ENCODE data around the gene DOC2B.

DNA sequence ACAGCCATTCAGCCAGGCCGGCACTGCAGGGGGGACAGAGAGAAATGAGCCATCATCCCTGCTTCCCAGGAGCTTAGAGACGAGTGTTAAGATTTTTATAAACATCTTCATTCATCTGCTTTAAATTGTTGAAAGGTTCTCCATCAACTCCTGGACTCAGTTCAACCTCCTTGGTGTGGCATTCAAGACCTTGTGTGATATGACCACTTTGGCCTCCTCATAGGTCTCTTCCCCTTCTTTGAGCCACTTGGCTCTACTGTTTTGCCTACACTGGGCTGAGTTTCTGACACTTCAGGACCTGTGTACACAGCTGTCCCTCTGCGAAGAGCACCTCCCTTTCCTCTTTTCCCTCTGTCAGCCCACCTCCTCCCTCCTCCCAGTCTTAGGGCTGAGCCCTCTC is 4.3 kb downstream of the DOC2B start:
- TF ChIP-seq EZH2 (IDR thresholded peaks at IDR 0.05; ENCODE audit: low read depth, unreplicated experiment): no peak
- TF ChIP-seq, protein P1, sequence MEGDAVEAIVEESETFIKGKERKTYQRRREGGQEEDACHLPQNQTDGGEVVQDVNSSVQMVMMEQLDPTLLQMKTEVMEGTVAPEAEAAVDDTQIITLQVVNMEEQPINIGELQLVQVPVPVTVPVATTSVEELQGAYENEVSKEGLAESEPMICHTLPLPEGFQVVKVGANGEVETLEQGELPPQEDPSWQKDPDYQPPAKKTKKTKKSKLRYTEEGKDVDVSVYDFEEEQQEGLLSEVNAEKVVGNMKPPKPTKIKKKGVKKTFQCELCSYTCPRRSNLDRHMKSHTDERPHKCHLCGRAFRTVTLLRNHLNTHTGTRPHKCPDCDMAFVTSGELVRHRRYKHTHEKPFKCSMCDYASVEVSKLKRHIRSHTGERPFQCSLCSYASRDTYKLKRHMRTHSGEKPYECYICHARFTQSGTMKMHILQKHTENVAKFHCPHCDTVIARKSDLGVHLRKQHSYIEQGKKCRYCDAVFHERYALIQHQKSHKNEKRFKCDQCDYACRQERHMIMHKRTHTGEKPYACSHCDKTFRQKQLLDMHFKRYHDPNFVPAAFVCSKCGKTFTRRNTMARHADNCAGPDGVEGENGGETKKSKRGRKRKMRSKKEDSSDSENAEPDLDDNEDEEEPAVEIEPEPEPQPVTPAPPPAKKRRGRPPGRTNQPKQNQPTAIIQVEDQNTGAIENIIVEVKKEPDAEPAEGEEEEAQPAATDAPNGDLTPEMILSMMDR (conservative IDR thresholded peaks at IDR 0.05; ENCODE audit: low read depth in 2 of 2): no peak
- TF ChIP-seq POLR2AphosphoS5 (IDR thresholded peaks at IDR 0.05; ENCODE audit: low read depth): no peak
- no peak for TF ChIP-seq EZH2phosphoT487 (IDR thresholded peaks at IDR 0.05; ENCODE audit: unreplicated experiment)
- TF ChIP-seq, protein P2, sequence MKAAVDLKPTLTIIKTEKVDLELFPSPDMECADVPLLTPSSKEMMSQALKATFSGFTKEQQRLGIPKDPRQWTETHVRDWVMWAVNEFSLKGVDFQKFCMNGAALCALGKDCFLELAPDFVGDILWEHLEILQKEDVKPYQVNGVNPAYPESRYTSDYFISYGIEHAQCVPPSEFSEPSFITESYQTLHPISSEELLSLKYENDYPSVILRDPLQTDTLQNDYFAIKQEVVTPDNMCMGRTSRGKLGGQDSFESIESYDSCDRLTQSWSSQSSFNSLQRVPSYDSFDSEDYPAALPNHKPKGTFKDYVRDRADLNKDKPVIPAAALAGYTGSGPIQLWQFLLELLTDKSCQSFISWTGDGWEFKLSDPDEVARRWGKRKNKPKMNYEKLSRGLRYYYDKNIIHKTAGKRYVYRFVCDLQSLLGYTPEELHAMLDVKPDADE (IDR thresholded peaks at IDR 0.05): no peak
- no peak for TF ChIP-seq STAT1 (IDR thresholded peaks at IDR 0.05; ENCODE audit: unreplicated experiment)
- TF ChIP-seq, protein P3, sequence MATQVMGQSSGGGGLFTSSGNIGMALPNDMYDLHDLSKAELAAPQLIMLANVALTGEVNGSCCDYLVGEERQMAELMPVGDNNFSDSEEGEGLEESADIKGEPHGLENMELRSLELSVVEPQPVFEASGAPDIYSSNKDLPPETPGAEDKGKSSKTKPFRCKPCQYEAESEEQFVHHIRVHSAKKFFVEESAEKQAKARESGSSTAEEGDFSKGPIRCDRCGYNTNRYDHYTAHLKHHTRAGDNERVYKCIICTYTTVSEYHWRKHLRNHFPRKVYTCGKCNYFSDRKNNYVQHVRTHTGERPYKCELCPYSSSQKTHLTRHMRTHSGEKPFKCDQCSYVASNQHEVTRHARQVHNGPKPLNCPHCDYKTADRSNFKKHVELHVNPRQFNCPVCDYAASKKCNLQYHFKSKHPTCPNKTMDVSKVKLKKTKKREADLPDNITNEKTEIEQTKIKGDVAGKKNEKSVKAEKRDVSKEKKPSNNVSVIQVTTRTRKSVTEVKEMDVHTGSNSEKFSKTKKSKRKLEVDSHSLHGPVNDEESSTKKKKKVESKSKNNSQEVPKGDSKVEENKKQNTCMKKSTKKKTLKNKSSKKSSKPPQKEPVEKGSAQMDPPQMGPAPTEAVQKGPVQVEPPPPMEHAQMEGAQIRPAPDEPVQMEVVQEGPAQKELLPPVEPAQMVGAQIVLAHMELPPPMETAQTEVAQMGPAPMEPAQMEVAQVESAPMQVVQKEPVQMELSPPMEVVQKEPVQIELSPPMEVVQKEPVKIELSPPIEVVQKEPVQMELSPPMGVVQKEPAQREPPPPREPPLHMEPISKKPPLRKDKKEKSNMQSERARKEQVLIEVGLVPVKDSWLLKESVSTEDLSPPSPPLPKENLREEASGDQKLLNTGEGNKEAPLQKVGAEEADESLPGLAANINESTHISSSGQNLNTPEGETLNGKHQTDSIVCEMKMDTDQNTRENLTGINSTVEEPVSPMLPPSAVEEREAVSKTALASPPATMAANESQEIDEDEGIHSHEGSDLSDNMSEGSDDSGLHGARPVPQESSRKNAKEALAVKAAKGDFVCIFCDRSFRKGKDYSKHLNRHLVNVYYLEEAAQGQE (IDR thresholded peaks at IDR 0.05; ENCODE audit: unreplicated experiment): no peak
- no peak for TF ChIP-seq CREB1 (CRISPR knock-in tag; IDR thresholded peaks at IDR 0.05; ENCODE audit: low read depth)

All from GM23338 (cell line).